ENCODE results near the gene TMEM201.
A peak's percentile ranks its signal among the peaks of the same experiment; 100 is the strongest.

The TMEM201 gene

DNA sequence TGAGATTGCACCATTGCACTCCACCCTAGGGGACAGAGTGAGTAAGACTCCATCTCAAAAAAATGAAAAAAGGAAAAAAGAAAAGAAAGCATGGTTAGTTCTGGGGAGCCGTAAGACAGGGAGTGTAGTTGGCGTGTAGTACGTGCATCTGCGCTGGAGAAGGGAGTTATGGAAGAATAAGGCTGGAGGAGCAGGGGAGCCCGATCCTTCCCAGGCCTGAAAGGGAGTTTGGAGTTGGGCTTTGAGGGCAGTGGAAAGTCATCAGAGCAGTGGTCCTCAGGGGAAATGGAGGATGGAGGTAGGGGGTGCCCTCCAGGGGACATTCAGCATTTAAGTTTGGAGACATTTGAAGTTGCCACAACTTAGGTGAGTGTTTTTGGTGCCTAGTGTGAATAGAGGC is 11.3 kb upstream of the TMEM201 start:
- DNase-seq (ENCODE audit: low spot score), result no peak

DNA sequence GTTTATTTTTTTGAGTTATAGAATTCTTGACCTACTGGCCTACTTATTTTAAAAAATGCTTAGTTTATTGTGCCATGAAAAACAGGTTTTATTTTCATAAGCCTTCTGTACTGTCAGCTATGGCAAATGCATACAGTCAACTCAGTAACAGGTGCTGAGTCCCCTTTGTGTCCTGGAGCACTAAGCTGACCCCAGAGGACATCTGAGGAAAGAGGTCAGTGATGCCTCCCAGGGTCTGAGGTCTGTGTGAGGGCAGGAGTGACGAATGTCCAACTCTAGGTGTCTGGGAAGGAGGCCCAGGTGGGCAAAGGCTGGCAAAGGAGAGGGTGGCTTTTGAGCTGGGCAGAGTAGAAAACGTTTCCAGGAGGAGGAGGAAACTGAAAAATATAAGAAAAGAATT is 7.8 kb upstream of the TMEM201 start:
- no peak for DNase-seq (ENCODE audit: low spot score)

DNA sequence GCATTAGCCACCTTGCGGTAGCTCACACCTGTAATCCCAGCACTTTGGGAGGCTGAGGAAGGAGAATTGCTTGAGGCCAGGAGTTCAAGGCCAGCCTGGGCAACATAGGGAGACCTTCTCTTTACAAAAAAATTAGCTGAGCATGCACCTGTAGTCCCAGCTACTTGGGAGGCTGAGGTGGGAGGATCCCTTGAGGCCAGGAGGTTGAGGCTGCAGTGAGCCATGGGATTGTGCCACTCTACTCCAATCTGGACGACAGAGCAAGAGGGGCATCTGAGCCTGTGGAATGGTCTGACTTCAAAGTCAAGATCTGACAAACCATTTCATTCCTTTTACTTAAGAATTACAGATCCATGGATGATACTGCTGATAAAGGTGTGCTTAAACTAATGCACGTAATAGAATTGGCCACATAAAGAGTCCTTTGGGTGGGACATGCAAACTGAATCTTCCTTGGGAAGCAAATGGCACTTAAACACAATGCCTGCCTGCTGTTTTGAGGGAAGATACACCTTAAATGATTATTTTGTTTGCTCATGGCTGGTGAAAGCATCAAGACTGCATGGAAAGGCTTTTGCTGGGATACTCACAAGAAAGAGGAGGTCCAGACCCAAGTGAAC is 2.5 kb upstream of the TMEM201 start:
- DNase-seq (ENCODE audit: low spot score), result no peak

DNA sequence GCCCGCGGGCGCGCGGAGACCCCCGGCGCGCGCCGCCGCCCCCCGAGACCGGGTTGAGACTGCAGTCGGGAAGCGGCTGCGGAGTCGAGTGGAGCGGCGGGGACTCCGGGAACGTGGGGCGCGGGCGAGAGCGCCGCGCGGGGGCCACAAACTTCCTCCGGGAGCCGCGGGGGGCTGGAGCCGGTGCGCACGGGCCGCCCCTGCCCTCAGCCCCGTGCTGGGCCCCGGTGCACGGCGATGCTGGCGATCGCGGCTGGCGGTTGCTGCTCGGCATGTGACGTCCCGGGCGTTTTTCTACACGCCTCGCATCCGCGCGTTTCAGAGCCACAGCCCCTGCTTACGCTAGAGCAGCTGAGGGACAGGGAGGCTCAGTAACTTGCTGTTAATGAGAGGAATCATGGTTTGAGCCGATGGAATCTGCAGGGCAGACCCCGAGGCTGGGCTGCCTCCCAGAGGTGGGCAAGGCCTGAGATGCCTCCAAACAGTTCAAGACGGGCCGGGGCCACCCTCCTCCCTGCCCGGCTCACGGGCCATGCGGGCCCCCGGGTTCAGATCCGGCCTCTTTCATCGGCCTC is 520 bp downstream of the TMEM201 start:
- peak; percentile 51 for DNase-seq (ENCODE audit: low spot score)

DNA sequence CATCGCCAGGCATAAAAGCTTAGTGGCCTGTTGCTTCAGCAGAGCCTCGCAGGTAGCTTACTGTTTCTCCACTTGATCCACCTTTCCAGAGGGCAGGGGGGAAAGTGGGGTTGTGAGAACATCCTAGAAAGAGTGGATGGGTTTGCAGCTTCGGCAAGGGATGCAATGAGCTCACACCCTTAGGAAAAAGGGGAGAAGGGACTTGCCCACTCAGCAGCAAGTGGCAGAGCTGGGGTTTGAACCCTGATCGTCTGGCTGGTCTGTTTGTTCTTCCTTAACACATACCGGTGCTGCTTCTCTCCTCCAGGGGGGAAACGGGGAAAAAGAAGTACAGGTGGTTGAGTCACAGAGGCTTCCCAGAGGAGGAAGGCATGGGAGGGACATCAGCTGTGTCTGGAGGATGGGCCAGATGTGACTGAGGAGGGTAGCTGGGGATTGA is 1.0 kb downstream of the TMEM201 start:
- no peak for DNase-seq (ENCODE audit: low spot score)

DNA sequence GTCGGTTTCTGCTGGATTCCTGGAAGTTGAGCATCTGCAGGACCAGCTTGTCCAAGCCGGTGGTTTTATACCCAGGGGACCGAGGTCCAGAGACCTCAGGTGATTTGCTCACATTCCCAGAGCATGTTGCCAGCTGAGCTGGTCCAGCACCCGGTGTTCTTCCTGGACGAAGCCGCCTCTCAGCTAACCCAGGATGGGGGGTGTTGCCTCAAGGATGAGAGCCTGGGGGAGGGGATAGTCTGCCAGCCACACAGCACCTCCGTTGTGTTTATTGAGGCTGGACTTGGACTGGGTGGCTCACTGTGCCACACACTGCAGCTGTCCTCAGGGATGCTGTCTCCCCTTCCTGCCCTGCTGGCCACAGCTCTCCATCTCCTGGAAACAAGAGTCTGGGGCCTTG is 1.5 kb downstream of the TMEM201 start:
- no peak for DNase-seq (ENCODE audit: low spot score)

DNA sequence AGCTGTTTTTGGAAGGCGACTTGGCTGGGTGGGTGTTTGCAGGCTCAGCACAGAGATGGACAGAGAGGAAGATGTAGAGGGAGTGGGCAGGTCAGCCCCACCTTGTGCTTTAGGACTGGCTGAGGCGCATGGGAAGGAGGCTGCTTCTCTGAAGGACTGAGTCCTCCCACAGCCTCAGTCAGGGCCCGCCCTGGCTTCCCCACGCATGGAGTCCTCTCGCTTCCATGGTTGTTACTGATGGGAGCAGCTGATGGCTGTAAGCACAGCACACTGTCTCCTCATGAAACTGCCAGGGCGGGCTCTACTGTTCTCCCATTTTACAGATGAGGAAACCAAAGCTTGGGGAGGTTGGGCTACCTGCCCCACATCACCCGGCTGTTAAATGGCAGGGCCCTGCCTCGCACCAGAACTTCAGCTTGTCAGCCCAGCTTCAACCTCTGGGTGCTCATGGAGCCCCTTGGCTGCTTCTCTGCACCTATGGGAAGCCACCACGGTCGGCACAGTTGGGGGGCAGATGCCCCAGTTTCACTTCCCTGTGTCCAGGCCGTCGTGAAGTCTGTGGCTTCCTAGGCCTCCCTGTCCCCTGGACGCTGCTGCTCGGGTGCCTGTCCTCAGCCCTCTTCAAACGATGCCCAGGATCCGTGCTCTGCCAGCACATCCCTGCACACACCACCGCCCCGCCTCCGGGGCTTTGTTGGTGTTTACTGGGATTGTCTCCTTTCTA is 2.4 kb downstream of the TMEM201 start:
- no peak for DNase-seq (ENCODE audit: low spot score)

DNA sequence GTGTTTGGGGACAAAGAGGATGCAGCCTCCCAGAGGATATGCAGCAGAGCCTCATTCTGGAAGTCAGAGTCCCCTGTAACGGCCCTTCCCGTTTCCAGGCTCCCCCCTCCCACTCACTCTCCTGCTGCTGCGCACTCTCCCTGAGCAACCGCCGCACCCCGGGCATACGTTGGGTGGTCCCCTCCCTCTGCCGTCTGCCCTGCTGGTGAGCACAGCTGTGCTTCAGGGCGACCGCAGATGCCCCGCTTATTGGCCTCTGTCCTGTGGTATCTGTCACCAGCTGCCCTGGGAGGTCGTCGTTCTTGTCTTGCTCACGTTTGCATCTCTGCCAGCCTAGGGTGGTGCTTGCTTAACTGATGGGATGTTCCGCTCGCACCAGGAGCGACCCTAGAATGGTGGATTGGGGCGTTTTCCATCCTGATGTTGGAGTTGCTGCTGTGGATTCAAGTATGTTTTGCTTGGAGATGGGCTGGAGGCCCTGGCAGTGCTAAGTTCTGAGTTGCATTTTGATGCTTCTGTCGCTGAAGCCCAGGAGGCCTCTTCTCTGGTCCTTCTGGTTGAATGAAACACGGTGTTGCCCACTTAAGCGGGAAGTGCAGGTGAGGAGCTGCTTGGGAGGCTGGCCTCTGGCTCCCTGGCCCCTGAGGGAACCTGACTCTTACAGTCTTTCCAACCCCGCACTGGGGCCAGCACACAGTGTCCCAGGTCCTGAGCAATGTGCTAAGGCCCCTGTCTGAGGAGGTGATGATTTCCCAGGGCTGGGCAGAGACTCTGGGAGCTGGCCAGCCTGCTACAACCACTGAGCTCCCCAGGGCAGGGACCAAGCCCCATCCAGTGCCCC is 3.2 kb downstream of the TMEM201 start:
- DNase-seq (ENCODE audit: low spot score), result no peak

DNA sequence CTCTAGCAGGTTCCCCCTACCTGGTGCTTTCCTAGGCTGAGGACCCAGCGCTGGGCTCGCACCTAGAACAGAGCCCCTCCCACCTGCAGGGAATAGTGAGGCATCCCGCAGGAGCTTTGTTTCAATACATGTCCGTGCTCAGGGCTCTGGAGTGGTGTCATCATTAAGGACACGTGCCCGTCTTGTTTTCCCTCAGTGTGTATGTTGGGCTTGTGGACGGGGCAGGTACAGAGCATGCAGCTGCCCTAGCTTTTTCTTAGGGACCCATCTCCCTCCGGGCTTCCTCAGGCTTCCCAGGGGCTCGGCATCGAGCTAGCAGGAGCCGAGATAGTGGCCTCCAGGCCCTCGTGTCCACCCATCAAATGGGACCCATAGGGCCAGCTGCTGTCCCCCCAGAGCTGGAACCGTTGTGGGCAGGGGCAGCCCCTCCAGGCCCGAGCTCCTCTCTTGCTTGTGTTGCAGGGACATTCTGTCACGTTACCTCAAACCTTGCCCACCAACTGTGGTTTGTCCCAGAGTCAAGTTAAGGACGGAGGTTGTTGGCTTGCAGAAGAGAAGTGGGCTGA is 3.9 kb downstream of the TMEM201 start:
- DNase-seq (ENCODE audit: low spot score), result no peak

DNA sequence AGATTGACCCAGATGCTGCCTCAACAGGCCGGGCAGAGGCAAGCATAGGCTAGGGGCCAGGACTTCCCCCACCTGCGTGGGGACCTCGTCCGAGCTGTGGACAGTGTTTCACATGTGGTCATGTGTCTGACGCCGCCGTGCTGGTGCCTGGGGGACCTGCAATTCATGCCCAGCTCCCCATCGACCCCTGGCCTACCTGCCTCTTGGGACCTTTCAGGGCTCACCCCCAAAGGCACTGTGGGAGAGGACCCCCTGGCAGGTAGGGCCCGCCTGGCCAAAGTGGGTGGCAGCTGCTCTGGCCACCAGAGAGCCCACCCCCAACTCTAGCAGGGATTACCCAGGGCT is 4.4 kb downstream of the TMEM201 start:
- DNase-seq (ENCODE audit: low spot score), result no peak

DNA sequence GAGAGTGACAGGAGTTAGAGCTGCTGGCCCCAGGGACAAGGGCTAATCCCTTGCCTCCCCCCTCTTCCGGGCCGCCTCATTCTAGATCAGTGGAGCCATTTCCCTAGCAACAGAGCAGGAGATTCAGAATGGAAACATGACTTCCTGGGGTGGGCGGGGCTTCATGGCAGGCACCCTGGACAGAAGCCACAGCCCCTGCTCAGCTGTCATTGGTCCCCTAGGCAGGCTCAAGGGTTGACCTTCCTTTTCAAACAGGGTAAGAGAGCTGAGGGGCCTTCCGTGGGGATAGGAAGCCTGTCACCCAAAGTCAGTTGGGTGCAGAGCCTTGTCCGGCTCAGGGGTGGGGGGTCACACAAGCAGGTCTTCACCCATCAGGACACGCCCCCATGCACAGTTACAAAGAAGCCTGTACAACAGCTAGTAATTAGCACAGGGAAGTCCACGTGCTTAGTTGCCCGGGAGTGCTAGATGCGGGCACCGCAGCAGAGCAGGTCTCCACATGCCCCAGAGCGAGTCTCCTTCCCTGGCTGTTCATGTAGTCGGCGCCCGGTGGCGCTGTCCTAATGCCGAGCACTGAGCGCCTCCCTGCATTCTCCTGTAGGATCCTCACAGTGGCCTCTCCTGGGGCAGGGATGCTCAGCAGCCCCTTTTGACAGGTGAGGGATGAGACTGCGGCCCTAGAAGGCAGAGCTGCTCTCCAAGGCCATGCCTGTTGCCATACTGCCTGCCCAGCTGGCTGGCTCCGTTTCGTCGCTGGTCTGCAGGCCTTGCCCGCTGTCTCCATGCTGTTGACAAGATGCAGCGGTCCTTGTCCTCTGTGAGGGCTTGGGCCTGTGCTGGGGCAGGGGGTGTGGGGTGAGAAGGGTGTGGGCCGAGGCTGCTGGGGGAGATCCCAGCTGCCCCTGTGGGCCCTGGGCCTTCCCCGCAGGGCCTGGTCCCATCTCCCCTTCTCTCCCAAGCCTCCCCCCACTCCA is 5.1 kb downstream of the TMEM201 start:
- DNase-seq (ENCODE audit: low spot score), result peak; percentile 72

DNA sequence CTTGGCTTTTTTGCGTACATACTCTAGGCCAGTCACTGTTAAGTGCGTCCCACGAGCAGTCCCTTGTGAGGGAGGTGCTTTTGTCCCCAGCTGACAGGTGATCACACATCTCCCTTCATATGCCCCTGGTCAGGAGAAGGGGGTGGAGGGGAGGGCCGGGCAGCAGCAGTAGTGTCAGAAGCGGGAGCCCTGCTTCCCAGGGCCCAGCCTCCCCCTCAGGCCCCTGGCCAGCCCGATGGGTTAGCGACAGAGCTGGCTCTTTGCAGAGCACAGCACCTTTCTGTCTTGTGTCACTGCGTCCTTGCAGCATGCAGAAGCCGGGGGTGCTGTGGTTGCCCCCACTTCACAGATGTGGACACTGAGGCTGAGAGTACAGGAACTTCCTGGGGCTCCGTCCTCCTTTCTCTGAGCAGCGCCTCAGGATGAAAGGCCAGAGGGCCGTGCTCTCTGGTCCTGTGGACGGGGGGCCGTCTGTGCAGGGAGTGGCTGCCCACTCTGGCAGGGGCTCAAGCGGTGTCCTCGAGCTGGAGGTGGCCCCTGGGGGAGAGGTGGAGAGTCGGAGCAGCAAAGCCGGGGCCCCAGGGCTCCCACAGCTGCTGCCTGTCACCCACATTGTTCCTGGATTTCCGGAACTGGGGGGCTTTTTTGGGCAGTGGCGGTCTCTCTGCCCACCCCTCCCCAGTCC is 5.9 kb downstream of the TMEM201 start:
- DNase-seq (ENCODE audit: low spot score), result no peak

DNA sequence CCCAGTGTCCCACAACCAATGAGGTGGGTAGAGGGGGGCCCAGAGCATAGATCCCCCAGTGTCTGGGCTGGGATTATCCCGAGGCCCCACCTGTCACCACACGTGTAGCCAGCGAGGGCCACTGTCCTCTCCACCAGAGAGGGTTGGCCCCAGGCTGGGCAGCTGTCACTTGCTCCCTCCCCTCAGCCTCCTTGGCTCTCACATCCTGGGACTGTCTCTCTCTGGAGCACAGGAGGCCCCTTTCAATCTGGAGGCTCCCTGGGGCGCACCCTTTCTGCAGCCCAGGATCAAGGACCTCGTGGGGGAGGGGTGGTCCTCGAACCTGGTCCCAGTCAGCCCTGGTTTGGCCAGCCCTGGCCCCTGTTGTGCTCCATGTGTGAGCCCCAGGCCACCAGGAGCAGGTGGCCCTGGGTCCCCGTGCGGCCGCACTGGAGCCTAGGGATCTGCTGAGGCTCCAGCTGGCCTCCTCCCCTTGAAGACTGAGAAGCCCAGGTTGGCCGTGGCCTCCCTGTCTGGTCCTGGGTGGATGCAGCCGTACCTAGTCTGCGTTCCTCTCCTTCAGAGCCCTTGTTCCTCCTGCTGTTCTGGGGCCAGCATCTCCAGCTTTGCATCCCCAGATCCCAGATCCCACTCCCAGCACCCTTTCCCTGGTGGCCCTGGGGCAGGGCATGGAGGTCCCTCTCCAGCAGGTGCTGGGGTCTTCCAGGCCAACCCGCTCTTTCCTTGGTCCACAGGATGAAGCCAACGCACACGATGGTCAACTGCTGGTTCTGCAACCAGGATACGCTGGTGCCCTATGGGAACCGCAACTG is 6.7 kb downstream of the TMEM201 start:
- no peak for DNase-seq (ENCODE audit: low spot score)

DNA sequence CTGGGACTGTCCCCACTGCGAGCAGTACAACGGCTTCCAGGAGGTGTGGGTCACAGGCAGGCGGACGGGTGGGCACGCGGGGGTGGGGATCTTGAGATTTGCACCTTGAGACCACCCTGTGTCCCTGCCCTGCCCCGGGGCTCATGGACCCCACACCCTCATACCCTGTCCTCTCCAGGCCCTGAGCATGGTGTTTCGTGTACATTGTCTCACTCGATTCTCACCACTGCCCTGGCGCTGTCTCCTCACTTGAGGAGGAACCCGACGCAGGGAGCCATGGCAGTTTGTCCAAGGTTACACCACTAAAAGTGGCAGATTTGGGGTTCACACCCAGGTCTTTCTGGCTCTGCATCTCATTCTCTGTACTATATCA is 7.2 kb downstream of the TMEM201 start:
- no peak for DNase-seq (ENCODE audit: low spot score)

DNA sequence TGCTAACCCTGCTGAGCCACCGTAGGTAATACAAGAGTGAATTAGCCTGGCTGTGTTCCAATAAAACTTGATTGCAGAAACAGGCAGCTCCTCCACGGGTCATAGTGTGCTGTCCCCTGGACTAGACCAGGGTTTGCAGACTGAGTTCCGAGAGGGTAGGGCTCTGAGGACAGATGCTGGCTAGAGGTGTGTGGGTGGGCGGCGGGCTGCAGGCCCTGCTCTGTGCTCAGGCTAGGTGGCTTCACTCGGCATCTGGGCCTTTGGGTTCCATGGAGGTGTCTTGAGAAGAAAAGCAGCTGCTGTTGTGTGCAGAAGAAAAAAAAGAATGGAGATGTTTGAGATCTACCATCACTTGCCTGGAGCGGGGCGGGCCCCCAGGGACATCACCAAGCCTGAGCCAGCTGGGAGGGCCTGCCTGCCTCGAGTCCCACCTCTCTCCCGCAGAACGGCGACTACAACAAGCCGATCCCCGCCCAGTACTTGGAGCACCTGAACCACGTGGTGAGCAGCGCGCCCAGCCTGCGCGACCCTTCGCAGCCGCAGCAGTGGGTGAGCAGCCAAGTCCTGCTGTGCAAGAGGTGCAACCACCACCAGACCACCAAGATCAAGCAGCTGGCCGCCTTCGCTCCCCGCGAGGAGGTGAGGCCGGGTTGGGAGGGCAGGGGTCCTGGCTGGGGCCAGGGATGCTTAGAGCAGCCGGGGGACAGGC is 7.9 kb downstream of the TMEM201 start:
- no peak for DNase-seq (ENCODE audit: low spot score)

DNA sequence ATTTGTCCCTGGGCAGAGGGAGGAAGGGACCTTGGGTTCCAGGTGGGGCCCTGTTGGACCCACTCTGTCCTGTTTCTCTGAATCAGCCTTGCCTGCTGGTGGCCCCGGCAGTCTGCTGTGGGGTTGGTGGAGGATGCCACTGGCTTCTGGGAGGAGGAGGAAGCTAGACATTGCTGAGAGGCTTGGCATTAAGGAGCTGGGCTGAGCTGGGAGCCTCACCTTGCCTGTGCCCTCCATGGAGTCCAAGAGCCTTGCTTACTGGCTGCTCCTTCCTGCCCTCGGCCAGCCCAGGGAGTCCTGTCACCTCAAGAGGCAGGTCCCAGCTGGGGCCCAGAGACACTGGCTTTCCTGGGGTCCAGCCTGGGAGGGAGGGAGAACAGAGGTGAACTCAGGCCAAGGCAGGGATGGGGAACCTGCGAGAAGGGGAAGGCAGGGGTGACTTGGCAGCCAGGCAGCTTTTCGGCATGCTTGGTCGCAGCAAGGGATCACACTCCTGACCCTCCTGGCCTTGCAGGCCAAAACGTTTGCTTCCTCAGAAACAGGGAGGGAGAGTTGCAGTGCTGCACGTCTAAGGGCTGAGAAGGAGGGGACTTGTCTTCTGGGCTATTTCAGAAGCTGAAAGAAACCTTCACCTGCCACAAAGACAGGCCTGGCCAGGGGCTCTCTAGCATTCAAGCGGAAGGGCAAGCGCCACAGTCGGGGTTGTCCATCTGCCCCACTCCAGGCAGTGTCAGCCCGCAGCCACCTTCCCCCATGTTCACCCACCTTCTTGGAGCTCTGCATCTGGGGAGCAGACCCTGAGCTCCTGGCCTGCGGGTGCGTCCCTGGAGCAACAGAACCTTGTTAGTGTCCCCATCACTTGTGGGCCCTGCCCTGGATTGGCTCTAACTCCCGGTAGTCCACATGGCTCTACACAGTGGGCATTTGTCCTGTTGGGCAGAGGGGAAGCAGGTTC is 8.9 kb downstream of the TMEM201 start:
- no peak for DNase-seq (ENCODE audit: low spot score)

DNA sequence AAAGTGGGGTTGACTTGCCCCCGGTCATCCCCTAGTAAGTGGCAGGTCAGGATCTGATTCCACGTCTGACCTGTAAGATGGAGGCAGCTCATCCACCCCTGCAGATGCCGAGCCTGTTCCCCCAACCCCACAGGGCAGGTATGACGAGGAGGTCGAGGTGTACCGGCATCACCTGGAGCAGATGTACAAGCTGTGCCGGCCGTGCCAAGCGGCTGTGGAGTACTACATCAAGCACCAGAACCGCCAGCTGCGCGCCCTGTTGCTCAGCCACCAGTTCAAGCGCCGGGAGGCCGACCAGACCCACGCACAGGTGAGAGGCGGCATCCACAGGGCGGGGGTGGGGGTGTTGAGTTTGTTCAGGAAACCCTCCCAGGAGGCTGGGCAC is 9.6 kb downstream of the TMEM201 start:
- no peak for DNase-seq (ENCODE audit: low spot score)

DNA sequence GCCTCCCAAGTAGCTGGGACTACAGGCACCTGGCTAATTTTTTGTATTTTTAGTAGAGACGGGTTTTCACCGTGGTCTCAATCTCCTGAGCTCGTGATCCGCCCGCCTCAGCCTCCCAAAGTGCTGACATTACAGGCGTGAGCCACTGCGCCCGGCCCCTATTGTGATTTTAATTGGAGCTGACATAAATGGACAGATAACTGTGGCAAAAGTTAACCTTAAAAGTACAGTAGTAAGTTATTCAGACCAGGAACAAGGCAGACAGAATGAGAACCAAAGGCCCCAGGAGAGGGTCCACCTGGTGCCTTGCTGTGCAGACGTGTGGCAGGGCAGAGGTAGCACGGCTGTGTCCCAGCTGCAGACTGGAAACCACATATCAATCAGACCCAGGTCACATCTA is 11.0 kb downstream of the TMEM201 start:
- no peak for DNase-seq (ENCODE audit: low spot score)

Measured in AG20443 (cell line).